Common myeloid progenitor, CD34-positive (primary cell): Measurements from ENCODE around the gene RBPJ.

Experiments used
- CTCF ChIA-PET: fragments of 350-600 bp; sonication (Branson Sonifier 250); formaldehyde crosslinking; loops from one replicate; lab custom pipeline; 2021; ENCODE audit warnings: antibody characterized with exemption; lab: Charles Lee
- POLR2A ChIA-PET: fragments of 350-600 bp; sonication (Branson Sonifier 250); formaldehyde crosslinking; loops from one replicate; lab custom pipeline; 2021; ENCODE audit warnings: antibody characterized with exemption; lab: Charles Lee
- DNase-seq, 3 donors: peaks; one replicate each; pipeline versions ENCODE4 v3.0.0 to v3.0.0-alpha.2; 2013
- H3K27ac ChIP-seq, 2 experiments: 1 replicate in 1 of 2; 2 replicates in 1 of 2; pipeline ENCODE4 v1.7.0; 2013; ENCODE audit warnings: inconsistent platforms in 2 of 2, low read length in 2 of 2, mild to moderate bottlenecking in 2 of 2, low read depth in 1 of 2, moderate library complexity in 1 of 2; ENCODE audit not compliant: severe bottlenecking in 2 of 2, insufficient read depth in 1 of 2, poor library complexity in 1 of 2
- H3K27me3 ChIP-seq, 5 experiments: replicated peaks in 2 of 5; 1 replicate in 3 of 5; 2 replicates in 2 of 5; pipeline versions ENCODE4 v1.6.1 to v1.7.0; 2013; ENCODE audit warnings: low read length in 4 of 5, mild to moderate bottlenecking in 2 of 5, moderate library complexity in 2 of 5, inconsistent platforms in 1 of 5; ENCODE audit not compliant: insufficient read depth in 5 of 5, control insufficient read depth in 4 of 5
- H3K36me3 ChIP-seq, 4 experiments: 1 replicate in 2 of 4; 2 replicates in 2 of 4; pipeline versions ENCODE4 v1.6.1 to v1.7.0; 2013; ENCODE audit warnings: low read length in 3 of 4, control low read depth in 1 of 4, mild to moderate bottlenecking in 1 of 4; ENCODE audit not compliant: control insufficient read depth in 4 of 4, insufficient read depth in 4 of 4
- H3K4me1 ChIP-seq, 4 experiments: 1 replicate in 3 of 4; 2 replicates in 1 of 4; pipeline versions ENCODE4 v1.6.1 to v1.7.1; 2013; ENCODE audit warnings: low read length in 3 of 4, mild to moderate bottlenecking in 3 of 4, control low read depth in 1 of 4, inconsistent platforms in 1 of 4, moderate library complexity in 1 of 4; ENCODE audit not compliant: control insufficient read depth in 4 of 4, insufficient read depth in 4 of 4; ENCODE audit errors: control extremely low read depth in 1 of 4
- H3K4me3 ChIP-seq, 7 experiments: 1 replicate in 4 of 7; 2 replicates in 3 of 7; pipeline versions ENCODE4 v1.5.1 to v1.7.0; 2013; ENCODE audit warnings: mild to moderate bottlenecking in 7 of 7, low read length in 6 of 7, moderate library complexity in 6 of 7, inconsistent platforms in 2 of 7, low read depth in 2 of 7, control low read depth in 1 of 7; ENCODE audit not compliant: insufficient read depth in 4 of 7, control insufficient read depth in 1 of 7; ENCODE audit errors: extremely low read depth in 1 of 7
- H3K9me3 ChIP-seq, 5 experiments: 1 replicate in 4 of 5; 2 replicates in 1 of 5; pipeline versions ENCODE4 v1.6.1 to v1.7.1; 2013; ENCODE audit warnings: low read length in 4 of 5, mild to moderate bottlenecking in 2 of 5, inconsistent platforms in 1 of 5, low read depth in 1 of 5, moderate library complexity in 1 of 5; ENCODE audit not compliant: control insufficient read depth in 4 of 5, insufficient read depth in 2 of 5; ENCODE audit errors: control extremely low read depth in 1 of 5
- WGBS: methylation state at CpG from one replicate; pipeline ENCODE4 v1.1.5; 2013; ENCODE audit not compliant: insufficient coverage; 5-methylcytosine and 5-hydroxymethylcytosine counted together

RBPJ gene

DNA sequence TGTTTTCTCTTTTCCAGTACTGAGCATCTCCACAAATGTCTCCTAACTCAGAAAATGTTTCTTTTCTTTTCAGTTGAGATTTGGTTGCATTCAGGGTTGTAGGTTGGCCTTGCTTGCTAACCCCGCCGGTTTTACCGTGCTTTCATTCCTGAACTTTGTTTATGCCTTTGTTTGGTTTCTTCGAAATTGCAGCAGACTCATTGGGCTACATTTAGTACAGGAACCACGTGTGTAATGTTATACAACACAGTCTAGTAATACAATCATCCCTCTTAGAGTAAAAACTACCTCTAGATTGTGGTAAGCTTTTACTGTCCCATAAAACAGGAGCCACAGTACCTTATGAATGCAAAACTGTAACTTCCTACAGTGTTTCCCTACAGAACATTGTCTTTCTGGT is 111.6 kb downstream of the RBPJ start:
- no peak overlapping the region for H3K4me3 ChIP-seq
- H3K36me3 ChIP-seq: peaks cover 6 to 33% (median 28%) of the 10 kb centered on the region in 4 experiments
- ChIA-PET CTCF (interaction anchor here (2.7 kb wide), 1 partner anchor 8 kb away, joined by 5 read pairs; no protein-coding TSS in a partner anchor), POLR2A (no interaction called here)
- H3K4me1 ChIP-seq: no peaks in the 10 kb centered on the region
- no peaks in the 10 kb centered on the region for H3K27me3 ChIP-seq
- H3K27ac ChIP-seq: no peak overlapping the region
- no peaks in the 10 kb centered on the region for H3K9me3 ChIP-seq
- 100% methylated on average over 2 of the region's 5 CpGs for WGBS
- DNase-seq: no peak

DNA sequence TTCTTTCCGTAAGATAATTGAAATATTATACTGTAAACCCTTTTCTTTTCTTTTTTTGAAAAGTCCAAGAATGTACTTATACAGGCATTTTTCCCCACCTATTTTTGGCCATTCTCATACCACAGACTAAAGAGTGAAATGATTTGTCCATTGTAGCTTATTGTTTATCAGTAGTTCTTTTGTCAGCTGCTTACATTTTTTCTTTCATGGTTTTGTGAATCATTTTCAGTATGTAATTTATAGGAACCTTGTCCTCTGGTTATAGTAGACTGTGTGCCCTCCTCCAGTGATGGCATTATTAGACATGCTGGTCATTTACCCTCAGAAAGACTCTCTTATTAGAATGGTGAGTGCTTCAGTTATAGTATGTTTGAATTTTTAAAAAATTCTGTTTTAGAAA is 112.7 kb downstream of the RBPJ start:
- DNase-seq: no peak
- POLR2A ChIA-PET: no interaction called here
- Histone ChIP-seq H3K27ac (no peak overlapping the region), H3K9me3 (no peaks in the 10 kb centered on the region), H3K4me3 (no peak overlapping the region), H3K27me3 (no peaks in the 10 kb centered on the region), H3K4me1 (no peaks in the 10 kb centered on the region), H3K36me3 (peaks cover 6 to 35% (median 31%) of the 10 kb centered on the region in 4 experiments)
- CTCF ChIA-PET: interaction anchor here (2.7 kb wide), 1 partner anchor 9 kb away, joined by 5 read pairs; no protein-coding TSS in a partner anchor
- no CpG with 5 or more reads among the region's 1 CpG for WGBS

DNA sequence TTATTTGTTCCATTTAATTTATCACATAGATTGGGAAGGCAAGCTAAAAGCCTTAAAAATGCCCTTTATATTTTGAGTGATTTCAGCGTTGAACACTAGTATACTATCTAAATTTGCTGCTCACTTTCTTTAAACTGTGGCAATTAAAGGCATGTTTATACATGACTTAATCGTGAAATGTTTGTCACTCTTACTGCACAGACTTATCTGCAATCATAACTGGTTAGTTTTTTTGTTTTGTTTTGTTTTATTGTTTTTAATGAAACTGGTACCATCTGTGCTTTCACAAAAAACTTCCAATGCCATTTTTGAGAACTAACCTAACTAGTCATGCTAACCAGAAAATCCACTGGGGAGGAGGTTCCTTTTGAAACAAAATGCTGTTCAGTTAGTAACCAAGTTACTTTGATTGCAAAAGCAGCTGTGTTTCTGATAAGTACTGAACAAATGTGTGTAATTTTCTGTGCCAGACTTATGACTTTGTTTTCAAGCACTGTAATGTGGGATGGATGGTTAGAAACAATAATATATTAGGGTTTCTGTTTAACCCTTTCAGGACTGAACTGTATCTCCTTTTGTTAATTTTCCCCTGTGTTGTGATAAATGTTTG is 113.3 kb downstream of the RBPJ start:
- Histone ChIP-seq H3K9me3 (no peaks in the 10 kb centered on the region), H3K4me3 (no peak overlapping the region), H3K36me3 (peaks cover 6 to 34% (median 27%) of the 10 kb centered on the region in 4 experiments), H3K27ac (no peak overlapping the region), H3K4me1 (no peaks in the 10 kb centered on the region), H3K27me3 (no peaks in the 10 kb centered on the region)
- no CpG with 5 or more reads among the region's 2 CpGs for WGBS
- POLR2A ChIA-PET: no interaction called here
- DNase-seq: no peak
- CTCF ChIA-PET: interaction anchor here (2.7 kb wide), 1 partner anchor 10 kb away, joined by 5 read pairs; no protein-coding TSS in a partner anchor

DNA sequence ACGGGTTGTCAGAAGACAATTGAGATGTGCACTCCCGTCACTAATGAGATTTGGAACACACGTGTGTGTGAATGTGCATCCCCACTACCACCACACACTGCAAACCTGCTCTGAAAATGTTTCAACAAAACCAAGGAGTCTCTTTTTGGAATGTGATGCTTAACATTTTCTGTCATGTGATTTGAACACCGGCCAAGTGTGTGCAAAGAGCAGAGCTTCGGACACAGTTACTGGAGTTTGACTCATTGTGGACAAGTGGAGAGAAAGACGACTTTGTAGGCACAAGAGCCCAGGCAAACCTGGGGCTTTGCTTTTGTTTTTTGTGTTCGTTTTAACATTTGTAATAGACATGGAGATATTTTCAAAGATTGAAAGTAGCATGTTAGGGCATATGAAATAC is 120.3 kb downstream of the RBPJ start:
- DNase-seq: no peak

DNA sequence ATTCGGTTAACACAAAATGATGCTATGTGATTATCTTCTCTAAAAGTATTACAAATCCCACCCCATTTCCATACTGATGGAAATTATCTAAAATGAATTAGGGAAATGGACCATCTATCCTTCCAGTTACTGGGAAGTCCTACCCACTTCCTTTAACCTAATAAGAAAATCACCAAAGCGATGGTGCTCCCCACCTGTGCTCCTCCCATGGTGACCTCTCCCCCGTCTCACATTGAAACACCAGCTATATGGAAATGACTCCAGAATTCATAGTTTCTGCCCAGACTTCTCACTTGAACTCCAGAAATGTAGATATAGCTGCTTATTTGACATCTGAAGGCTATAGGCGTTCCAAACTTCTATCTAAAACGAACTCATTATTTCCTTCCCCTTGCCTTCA is 121.0 kb downstream of the RBPJ start:
- H3K4me1 ChIP-seq: no peaks in the 10 kb centered on the region
- H3K9me3 ChIP-seq: peaks cover 0 to 10% (median 3%) of the 10 kb centered on the region in 5 experiments
- peaks cover 0 to 11% (median 3%) of the 10 kb centered on the region in 4 experiments for H3K36me3 ChIP-seq
- 92% methylated on average over 4 of the region's 5 CpGs for WGBS
- H3K27ac ChIP-seq: no peak overlapping the region
- no peaks in the 10 kb centered on the region for H3K27me3 ChIP-seq
- POLR2A ChIA-PET: no interaction called here
- no peak for DNase-seq
- CTCF ChIA-PET: interaction anchor here (1.0 kb wide), 1 partner anchor 16 kb away, joined by 4 read pairs; no protein-coding TSS in a partner anchor
- H3K4me3 ChIP-seq: no peak overlapping the region

More for the DNA sequence above, 120.3 kb downstream of the RBPJ start:
- Histone ChIP-seq H3K27ac (no peak overlapping the region), H3K27me3 (no peaks in the 10 kb centered on the region), H3K36me3 (peaks cover 0 to 14% (median 3%) of the 10 kb centered on the region in 4 experiments), H3K9me3 (peaks cover 0 to 10% (median 3%) of the 10 kb centered on the region in 5 experiments), H3K4me3 (no peak overlapping the region), H3K4me1 (no peaks in the 10 kb centered on the region)
- ChIA-PET CTCF (interaction anchor here (1.4 kb wide), 1 partner anchor 17 kb away, joined by 4 read pairs; no protein-coding TSS in a partner anchor), POLR2A (no interaction called here)
- WGBS: 97% methylated on average over 4 of the region's 7 CpGs

DNA sequence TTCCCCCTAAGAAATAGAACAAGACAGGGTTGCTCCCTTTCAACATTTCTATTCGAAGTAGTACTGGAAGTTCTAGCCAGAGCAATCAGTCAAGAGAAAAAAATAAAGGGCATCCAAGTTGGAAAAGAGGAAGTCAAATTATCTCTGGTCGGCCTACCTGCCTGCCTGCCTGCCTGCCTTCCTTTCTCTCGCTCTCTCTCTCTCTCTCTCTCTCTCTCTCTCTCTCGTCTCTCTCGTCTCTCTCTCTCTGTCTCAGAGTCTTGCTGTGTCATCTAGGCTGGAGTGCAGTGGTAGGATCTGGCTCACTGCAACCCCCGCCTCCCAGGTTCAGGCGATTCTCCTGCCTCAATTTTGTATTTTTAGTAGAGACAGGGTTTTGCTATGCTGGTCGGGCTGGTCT is 126.6 kb downstream of the RBPJ start:
- H3K27me3 ChIP-seq: no peaks in the 10 kb centered on the region
- WGBS: no CpG with 5 or more reads among the region's 8 CpGs
- H3K36me3 ChIP-seq: no peaks in the 10 kb centered on the region
- H3K27ac ChIP-seq: no peak overlapping the region
- H3K4me3 ChIP-seq: no peak overlapping the region
- peaks cover 0 to 10% (median 3%) of the 10 kb centered on the region in 5 experiments for H3K9me3 ChIP-seq
- H3K4me1 ChIP-seq: peaks cover 2 to 7% (median 5%) of the 10 kb centered on the region in 4 experiments
- CTCF ChIA-PET: interaction anchor here (0.7 kb wide), 1 partner anchor 11 kb away, joined by 3 read pairs; no protein-coding TSS in a partner anchor
- DNase-seq: peak in 2 of 3 donors; percentile 26 to 36
- POLR2A ChIA-PET: no interaction called here

DNA sequence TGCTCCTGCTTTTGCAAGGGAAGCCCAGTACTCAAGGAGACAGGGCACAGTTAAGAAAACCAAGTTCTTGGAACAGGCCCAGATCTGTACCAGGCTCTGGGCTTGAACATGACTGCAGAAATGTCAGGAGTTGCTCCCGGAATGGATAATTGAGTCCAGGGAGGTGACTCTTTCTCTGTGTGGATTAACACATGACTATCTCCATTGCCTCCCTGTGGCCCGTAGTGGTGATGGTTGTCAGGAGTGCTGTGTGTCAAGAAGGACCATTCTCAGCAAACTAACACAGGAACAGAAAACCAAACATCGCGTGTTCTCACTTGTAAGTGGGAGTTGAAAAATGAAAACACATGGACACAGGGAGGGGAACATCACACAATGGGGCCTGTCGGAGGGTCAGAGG is 129.6 kb downstream of the RBPJ start:
- H3K36me3 ChIP-seq: no peaks in the 10 kb centered on the region
- POLR2A ChIA-PET: no interaction called here
- no peak overlapping the region for H3K27ac ChIP-seq
- DNase-seq: no peak
- peaks cover 2 to 17% (median 7%) of the 10 kb centered on the region in 4 experiments for H3K4me1 ChIP-seq
- no peaks in the 10 kb centered on the region for H3K27me3 ChIP-seq
- CTCF ChIA-PET: interaction anchor here (1.1 kb wide), 1 partner anchor 389 kb away, joined by 3 read pairs; no protein-coding TSS in a partner anchor
- WGBS: 100% methylated on average over 3 of the region's 5 CpGs
- no peak overlapping the region for H3K4me3 ChIP-seq
- no peaks in the 10 kb centered on the region for H3K9me3 ChIP-seq
